H9 (cell line): ENCODE measurements around the gene CCDC28A. TPM values are rescaled to one million over a fixed set of nuclear protein-coding genes. Genes with fewer than 3 reads are reported as not detected.

Experiments used
- DNase-seq: peaks from one replicate; pipeline ENCODE4 v3.0.0-alpha.2; 2017
- H2AFZ ChIP-seq: one replicate; pipeline ENCODE4 v1.6.1; 2013; ENCODE audit warnings: mild to moderate bottlenecking, low read length, control low read depth, moderate library complexity
- H2AK5ac ChIP-seq: 2 replicates; pipeline ENCODE4 v1.6.1; 2013; ENCODE audit warnings: low read length, control low read depth, mixed read lengths; ENCODE audit not compliant: insufficient read length
- H2BK120ac ChIP-seq: one replicate; pipeline ENCODE4 v1.6.1; 2013; ENCODE audit warnings: low read depth, mild to moderate bottlenecking, low read length, control low read depth, inconsistent platforms; ENCODE audit not compliant: poor library complexity, severe bottlenecking
- H2BK12ac ChIP-seq: 2 replicates; pipeline ENCODE4 v1.6.1; 2013; ENCODE audit warnings: low read length, control low read depth, mixed read lengths, low read depth; ENCODE audit not compliant: insufficient read length
- H2BK15ac ChIP-seq: 2 replicates; pipeline ENCODE4 v1.6.1; 2013; ENCODE audit warnings: low read depth, low read length, control low read depth
- H2BK20ac ChIP-seq: one replicate; pipeline ENCODE4 v1.6.1; 2013; ENCODE audit warnings: low read depth, mild to moderate bottlenecking, low read length, control low read depth, inconsistent platforms; ENCODE audit not compliant: poor library complexity, severe bottlenecking
- H2BK5ac ChIP-seq: 2 replicates; pipeline ENCODE4 v1.6.1; 2013; ENCODE audit warnings: low read length, control low read depth, mixed read lengths; ENCODE audit not compliant: insufficient read length
- H3K14ac ChIP-seq: 2 replicates; pipeline ENCODE4 v1.6.1; 2013; ENCODE audit warnings: low read length, control low read depth; ENCODE audit not compliant: insufficient read depth
- H3K18ac ChIP-seq: 2 replicates; pipeline ENCODE4 v1.6.1; 2013; ENCODE audit warnings: low read depth, mild to moderate bottlenecking, mixed read lengths, low read length, control low read depth; ENCODE audit not compliant: insufficient read length
- H3K23ac ChIP-seq: 2 replicates; pipeline ENCODE4 v1.6.1; 2013; ENCODE audit warnings: low read length, control low read depth, mixed read lengths, low read depth; ENCODE audit not compliant: insufficient read length
- H3K23me2 ChIP-seq: 2 replicates; pipeline ENCODE4 v1.6.1; 2013; ENCODE audit warnings: low read depth, mild to moderate bottlenecking, mixed read lengths, low read length, control low read depth; ENCODE audit not compliant: insufficient read length, poor library complexity, severe bottlenecking
- H3K27ac ChIP-seq: 2 replicates; pipeline ENCODE4 v1.5.1; 2013; ENCODE audit warnings: low read length, control low read depth, mixed read lengths, low read depth; ENCODE audit not compliant: insufficient read length
- H3K27me3 ChIP-seq: 2 replicates; pipeline ENCODE4 v1.6.1; 2013; ENCODE audit warnings: low read length, control low read depth, inconsistent platforms; ENCODE audit not compliant: insufficient read depth
- H3K4ac ChIP-seq: 2 replicates; pipeline ENCODE4 v1.6.1; 2013; ENCODE audit warnings: low read depth, mild to moderate bottlenecking, control low read depth, inconsistent platforms, low read length, moderate library complexity
- H3K4me1 ChIP-seq: 2 replicates; pipeline ENCODE4 v1.6.1; 2013; ENCODE audit warnings: low read length, control low read depth, inconsistent platforms; ENCODE audit not compliant: insufficient read depth
- H3K4me2 ChIP-seq: 2 replicates; pipeline ENCODE4 v1.6.1; 2013; ENCODE audit warnings: low read length, control low read depth, mixed read lengths; ENCODE audit not compliant: insufficient read length, insufficient read depth
- H3K56ac ChIP-seq: 2 replicates; pipeline ENCODE4 v1.6.1; 2013; ENCODE audit warnings: low read depth, mild to moderate bottlenecking, mixed read lengths, low read length, control low read depth; ENCODE audit not compliant: insufficient read length
- H3K79me1 ChIP-seq: 2 replicates; pipeline ENCODE4 v1.6.1; 2013; ENCODE audit warnings: low read depth, mild to moderate bottlenecking, moderate library complexity, low read length, control low read depth, inconsistent platforms; ENCODE audit not compliant: insufficient read depth, poor library complexity, severe bottlenecking
- H3K79me2 ChIP-seq: 2 replicates; pipeline ENCODE4 v1.6.1; 2013; ENCODE audit warnings: low read length, control low read depth, inconsistent platforms; ENCODE audit not compliant: insufficient read depth
- H3K9ac ChIP-seq: 2 replicates; pipeline ENCODE4 v1.6.1; 2013; ENCODE audit warnings: low read length, control low read depth, mixed read lengths; ENCODE audit not compliant: insufficient read length; ENCODE audit errors: extremely low read depth
- H3K9me3 ChIP-seq: one replicate; pipeline ENCODE4 v1.6.1; 2013; ENCODE audit warnings: low read depth, low read length, inconsistent platforms; ENCODE audit not compliant: control insufficient read depth
- H3T11ph ChIP-seq: one replicate; pipeline ENCODE4 v1.6.1; 2013; ENCODE audit warnings: mild to moderate bottlenecking, low read length, control low read depth, inconsistent platforms
- H4K20me1 ChIP-seq: one replicate; pipeline ENCODE4 v1.6.1; 2013; ENCODE audit not compliant: control insufficient read depth, insufficient read length, insufficient read depth
- H4K5ac ChIP-seq: 2 replicates; pipeline ENCODE4 v1.6.1; 2013; ENCODE audit warnings: low read depth, mild to moderate bottlenecking, mixed read lengths, low read length, control low read depth; ENCODE audit not compliant: insufficient read length
- H4K8ac ChIP-seq: replicated peaks from 2 replicates; pipeline ENCODE4 v1.6.1; 2013; ENCODE audit warnings: low read length, control low read depth, mixed read lengths, low read depth; ENCODE audit not compliant: insufficient read length
- H4K91ac ChIP-seq: 2 replicates; pipeline ENCODE4 v1.6.1; 2013; ENCODE audit warnings: low read depth, mild to moderate bottlenecking, moderate library complexity, mixed read lengths, low read length, control low read depth; ENCODE audit not compliant: insufficient read length
- H3K27ac Mint-ChIP-seq, 3 experiments: 2 replicates in 2 of 3; 3 replicates in 1 of 3; pipeline ENCODE4 v1.8.0; 2020 to 2021; ENCODE audit warnings: mixed read lengths in 3 of 3, mild to moderate bottlenecking in 1 of 3, moderate library complexity in 1 of 3
- H3K27me3 Mint-ChIP-seq: 2 replicates; pipeline ENCODE4 v1.8.0; 2021; ENCODE audit warnings: low read depth, mild to moderate bottlenecking, moderate library complexity, mixed read lengths
- H3K36me3 Mint-ChIP-seq, 3 experiments: 2 replicates in 2 of 3; 3 replicates in 1 of 3; pipeline ENCODE4 v1.8.0; 2020 to 2021; ENCODE audit warnings: low read depth in 3 of 3, mixed read lengths in 3 of 3; ENCODE audit not compliant: insufficient read depth in 1 of 3
- H3K4me1 Mint-ChIP-seq, 2 experiments: 2 replicates each; pipeline ENCODE4 v1.8.0; 2020; ENCODE audit warnings: mixed read lengths in 2 of 2
- H3K4me3 Mint-ChIP-seq, 2 experiments: 2 replicates in 1 of 2; 3 replicates in 1 of 2; pipeline ENCODE4 v1.8.0; 2020 to 2021; ENCODE audit warnings: mild to moderate bottlenecking in 2 of 2, mixed read lengths in 2 of 2, moderate library complexity in 1 of 2
- H3K9me3 Mint-ChIP-seq, 2 experiments: 2 replicates in 1 of 2; 3 replicates in 1 of 2; pipeline ENCODE4 v1.8.0; 2020; ENCODE audit warnings: mild to moderate bottlenecking in 2 of 2, mixed read lengths in 2 of 2, moderate library complexity in 1 of 2
- WGBS: extraction: QIAGEN DNeasy Blood & Tissue Kit; methylation state at CpG from one replicate; pipeline ENCODE4 v1.1.7; 2013; ENCODE audit warnings: missing lambda C conversion rate, low lambda C conversion rate, mixed read lengths; ENCODE audit not compliant: insufficient read length; ENCODE audit errors: extremely low coverage; 5-methylcytosine and 5-hydroxymethylcytosine counted together
- total RNA-seq: library from RNA; stranded (reverse); gene quantifications from 2 replicates; pipeline ENCODE4 v1.2.1, GENCODE V29; 2021
- TF ChIP-seq, protein P1 (sequence below): fragments of 200-600 bp; sonication (generic); conservative IDR thresholded peaks from 3 replicates; pipeline ENCODE4 v1.8.0; 2021; ENCODE audit warnings: antibody characterized with exemption, mild to moderate bottlenecking

Gene CCDC28A
- total RNA-seq, 1 experiment from 2014 or later = 12.9 TPM

DNA sequence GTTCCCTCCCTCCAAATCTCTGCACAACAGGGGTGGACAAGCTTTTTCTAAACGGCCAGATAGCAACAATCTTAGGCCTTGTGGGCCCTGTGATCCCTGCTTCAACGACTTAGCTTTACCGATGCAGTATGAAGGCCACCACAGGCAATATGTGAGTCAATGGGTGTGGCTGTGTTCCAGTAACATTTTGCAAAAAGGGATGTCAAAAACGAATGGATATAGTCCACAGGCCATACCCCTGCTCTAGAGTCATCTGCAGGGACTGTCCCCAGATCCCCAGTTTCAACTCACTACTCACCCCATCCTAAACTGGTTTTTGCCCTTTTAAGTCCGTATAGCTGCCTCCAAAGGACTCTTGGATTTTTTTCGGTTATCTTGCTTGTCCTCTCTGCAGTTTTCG, 56.7 kb downstream of the CCDC28A start:
- no peak overlapping the region for H3K27ac ChIP-seq
- no peak overlapping the region for H3T11ph ChIP-seq
- Mint-ChIP-seq H3K9me3 (peaks cover 0 to 5% of the 10 kb centered on the region in 2 experiments; a peak in 2 of 5 replicates), H3K4me3 (no peak overlapping the region), H3K36me3 (peaks cover 0 to 4% (median 0%) of the 10 kb centered on the region in 3 experiments; a peak in 3 of 7 replicates), H3K4me1 (peaks cover 8 to 11% of the 10 kb centered on the region in 2 experiments), H3K27ac (no peak overlapping the region), H3K27me3 (no peaks in the 10 kb centered on the region)
- no peak overlapping the region for H3K4me2 ChIP-seq
- H3K4me1 ChIP-seq = peaks cover 3% of the 10 kb centered on the region; the same call in 1 of the 2 replicates
- no peak overlapping the region for H3K56ac ChIP-seq
- no peaks in the 10 kb centered on the region for H3K79me1 ChIP-seq
- no peaks in the 10 kb centered on the region for H3K79me2 ChIP-seq
- no peak overlapping the region for H3K9ac ChIP-seq
- H3K14ac ChIP-seq = no peak overlapping the region
- H3K23me2 ChIP-seq = no peaks in the 10 kb centered on the region
- H2BK120ac ChIP-seq = no peak overlapping the region
- no peaks in the 10 kb centered on the region for H3K9me3 ChIP-seq
- WGBS = no CpG with 5 or more reads among the region's 7 CpGs
- no peak overlapping the region for H3K4ac ChIP-seq
- H3K27me3 ChIP-seq = no peaks in the 10 kb centered on the region
- TF ChIP-seq, protein P1, sequence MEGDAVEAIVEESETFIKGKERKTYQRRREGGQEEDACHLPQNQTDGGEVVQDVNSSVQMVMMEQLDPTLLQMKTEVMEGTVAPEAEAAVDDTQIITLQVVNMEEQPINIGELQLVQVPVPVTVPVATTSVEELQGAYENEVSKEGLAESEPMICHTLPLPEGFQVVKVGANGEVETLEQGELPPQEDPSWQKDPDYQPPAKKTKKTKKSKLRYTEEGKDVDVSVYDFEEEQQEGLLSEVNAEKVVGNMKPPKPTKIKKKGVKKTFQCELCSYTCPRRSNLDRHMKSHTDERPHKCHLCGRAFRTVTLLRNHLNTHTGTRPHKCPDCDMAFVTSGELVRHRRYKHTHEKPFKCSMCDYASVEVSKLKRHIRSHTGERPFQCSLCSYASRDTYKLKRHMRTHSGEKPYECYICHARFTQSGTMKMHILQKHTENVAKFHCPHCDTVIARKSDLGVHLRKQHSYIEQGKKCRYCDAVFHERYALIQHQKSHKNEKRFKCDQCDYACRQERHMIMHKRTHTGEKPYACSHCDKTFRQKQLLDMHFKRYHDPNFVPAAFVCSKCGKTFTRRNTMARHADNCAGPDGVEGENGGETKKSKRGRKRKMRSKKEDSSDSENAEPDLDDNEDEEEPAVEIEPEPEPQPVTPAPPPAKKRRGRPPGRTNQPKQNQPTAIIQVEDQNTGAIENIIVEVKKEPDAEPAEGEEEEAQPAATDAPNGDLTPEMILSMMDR = no peak
- no peak overlapping the region for H2BK5ac ChIP-seq
- no peak overlapping the region for H2BK12ac ChIP-seq
- no peak overlapping the region for H2AK5ac ChIP-seq
- DNase-seq = no peak
- H3K18ac ChIP-seq = no peak overlapping the region
- no peak overlapping the region for H3K23ac ChIP-seq
- H4K20me1 ChIP-seq = peaks cover 2% of the 10 kb centered on the region
- no peak overlapping the region for H2BK15ac ChIP-seq
- H2AFZ ChIP-seq = no peak overlapping the region
- no peak overlapping the region for H2BK20ac ChIP-seq
- H4K91ac ChIP-seq = no peak overlapping the region
- no peak overlapping the region for H4K5ac ChIP-seq
- H4K8ac ChIP-seq = no peak overlapping the region
